ENCODE measurements around the gene HES2. TPM values are rescaled to one million over a fixed set of nuclear protein-coding genes. Genes with fewer than 3 reads are reported as not detected.

HES2 gene
- total RNA-seq = 174 and 222 TPM in 2 replicates

GRCh38 chr1:6419804-6420453 lies at the start of gene HES2:
HES2 (minus strand) TSS chr1:6419919; CDS start chr1:6419820, 99 bp downstream.

GRCh38 chr1:6466023-6466422 lies 46.3 kb upstream of the HES2 start, which contains the start of gene TNFRSF25:
TNFRSF25 (minus strand) TSS chr1:6466173; CDS start chr1:6466107, 66 bp downstream.

GRCh38 chr1:6424619-6425593 lies 5.2 kb upstream of the HES2 start, which contains the start of gene ESPN:
ESPN (plus strand) TSS chr1:6424776; CDS start chr1:6424956, 180 bp downstream.

GRCh38 chr1:6393400-6394187 lies 26.1 kb downstream of the HES2 start, which contains the start of gene ACOT7:
ACOT7 (minus strand) TSS chr1:6393767; CDS start chr1:6393399, 368 bp downstream.

Other genes with a start within 250 kb of the HES2 start
- under 0.01 and 0.07 TPM in 2 replicates for gene CHD5, start 239.6 kb downstream of the HES2 start, total RNA-seq
- 133 and 152 TPM in 2 replicates for gene RPL22, start 220.3 kb downstream of the HES2 start, total RNA-seq
- 4.1 and 23.6 TPM in 2 replicates for gene RNF207, start 213.8 kb downstream of the HES2 start, total RNA-seq
- gene ICMT, start 184.0 kb downstream of the HES2 start, total RNA-seq = 72.8 and 81.2 TPM in 2 replicates
- gene HES3, start 175.7 kb downstream of the HES2 start, total RNA-seq = not detected in 2 replicates
- 17.9 and 38.3 TPM in 2 replicates for gene GPR153, start 158.8 kb downstream of the HES2 start, total RNA-seq
- gene ACOT7, start 26.2 kb downstream of the HES2 start, total RNA-seq = 62.5 and 76.2 TPM in 2 replicates
- gene ESPN, start 4.9 kb upstream of the HES2 start, total RNA-seq = 2.4 and 43.2 TPM in 2 replicates
- 11.3 and 20.5 TPM in 2 replicates for gene TNFRSF25, start 46.3 kb upstream of the HES2 start, total RNA-seq
- gene PLEKHG5, start 71.7 kb upstream of the HES2 start, total RNA-seq = 42.9 and 44.1 TPM in 2 replicates
- gene NOL9, start 134.6 kb upstream of the HES2 start, total RNA-seq = 18.8 and 24.6 TPM in 2 replicates
- not detected in 2 replicates for gene TAS1R1, start 135.4 kb upstream of the HES2 start, total RNA-seq
- gene ZBTB48, start 160.1 kb upstream of the HES2 start, total RNA-seq = 21.3 and 22.6 TPM in 2 replicates
- gene KLHL21, start 182.9 kb upstream of the HES2 start, total RNA-seq = 41.0 and 96.0 TPM in 2 replicates
- 8.2 and 20.2 TPM in 2 replicates for gene PHF13, start 193.8 kb upstream of the HES2 start, total RNA-seq
- 17.1 and 30.4 TPM in 2 replicates for gene THAP3, start 204.9 kb upstream of the HES2 start, total RNA-seq

Data from nasal cavity respiratory epithelium epithelial cell of viscerocranial mucosa (primary cell).